GM21526 (cell line): ENCODE measurements around the gene TPRA1.
"Not testable (repeated sequence)": the region's sequence is repeated elsewhere in the genome, so short reads cannot be mapped to it uniquely, and the experiment has no call there.

Source experiments
- ATAC-seq: cut with Tn5 transposase; IDR thresholded peaks from one replicate; pipeline ENCODE4 v1.9.1; 2021; ENCODE audit warnings: moderate library complexity; ENCODE audit not compliant: unreplicated experiment, low FRiP score

The TPRA1 gene

GRCh38 chr3:127541320-127541719 is 49.2 kb downstream of the TPRA1 start:
- ATAC-seq = no peak

- ATAC-seq = no peak
These were observed 51.0 kb downstream of the TPRA1 start for GRCh38 chr3:127539366-127540060.

DNA sequence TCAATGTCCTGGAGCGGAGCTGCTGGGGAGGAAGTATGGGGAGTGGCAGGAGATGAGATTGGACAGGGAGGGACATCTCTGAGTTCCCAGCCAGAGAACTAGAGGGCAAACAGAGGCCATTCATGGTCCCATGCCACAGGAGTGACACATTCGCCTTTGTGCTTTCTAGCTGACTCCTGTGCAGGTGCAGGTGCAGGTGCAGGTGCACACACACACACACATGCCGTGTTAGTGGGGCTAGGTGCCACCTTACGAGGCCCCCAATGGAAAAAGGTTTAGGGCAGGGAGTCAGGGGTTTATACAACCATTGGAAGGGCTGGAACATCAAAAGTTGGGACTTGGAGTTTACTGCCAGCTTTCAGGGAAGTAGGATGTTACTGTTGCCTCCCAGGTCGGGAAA is 52.0 kb downstream of the TPRA1 start:
- ATAC-seq = no peak

- no peak for ATAC-seq
These were observed 53.4 kb downstream of the TPRA1 start for GRCh38 chr3:127536830-127537812.

DNA sequence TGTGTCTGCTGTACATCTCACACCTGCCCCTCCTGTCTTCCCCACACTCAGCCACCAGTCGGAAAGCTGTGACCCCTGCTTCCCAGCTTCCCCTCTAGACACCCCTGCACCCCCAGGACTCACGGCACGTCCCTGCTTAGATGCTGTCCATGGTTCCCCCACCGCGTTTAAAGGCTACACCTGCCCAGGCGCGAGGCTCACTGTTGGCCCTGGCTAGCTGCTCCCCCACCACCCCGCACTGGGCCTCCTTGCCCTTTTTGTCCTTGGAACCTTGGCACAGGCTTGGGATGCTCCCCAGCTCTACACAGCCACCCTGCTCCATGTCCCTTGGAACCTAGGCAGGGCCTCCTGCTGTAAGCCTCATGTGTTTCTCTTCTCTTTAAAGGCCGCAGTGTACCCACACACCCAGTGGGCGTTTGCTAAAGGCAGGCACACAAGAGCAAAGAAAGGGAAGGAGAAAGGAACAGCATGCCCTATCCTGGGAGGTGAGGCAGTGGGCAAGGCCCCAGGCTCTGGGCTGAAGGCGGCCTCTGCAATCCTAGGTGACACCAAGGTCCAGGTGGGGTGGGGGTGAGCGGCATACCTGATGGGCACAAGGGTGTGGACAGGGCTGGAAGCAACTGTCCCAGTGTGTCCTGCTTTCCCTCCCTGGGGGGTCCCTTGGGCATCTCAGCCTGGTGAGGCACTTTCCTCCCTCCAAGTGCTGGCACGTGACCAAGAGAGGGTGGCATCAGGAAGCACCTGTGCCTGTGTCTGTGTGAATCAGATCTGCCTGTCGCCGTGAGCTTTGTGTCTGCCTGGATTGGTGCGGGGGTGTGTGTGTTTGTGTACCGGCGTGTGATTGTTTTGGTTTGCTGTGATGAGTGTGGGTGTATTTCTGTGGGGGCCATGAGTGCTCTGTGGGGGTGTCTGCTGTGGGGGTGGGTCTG is 54.4 kb downstream of the TPRA1 start:
- no peak for ATAC-seq

- no peak for ATAC-seq
These were observed 55.3 kb downstream of the TPRA1 start for GRCh38 chr3:127535106-127535785.

DNA sequence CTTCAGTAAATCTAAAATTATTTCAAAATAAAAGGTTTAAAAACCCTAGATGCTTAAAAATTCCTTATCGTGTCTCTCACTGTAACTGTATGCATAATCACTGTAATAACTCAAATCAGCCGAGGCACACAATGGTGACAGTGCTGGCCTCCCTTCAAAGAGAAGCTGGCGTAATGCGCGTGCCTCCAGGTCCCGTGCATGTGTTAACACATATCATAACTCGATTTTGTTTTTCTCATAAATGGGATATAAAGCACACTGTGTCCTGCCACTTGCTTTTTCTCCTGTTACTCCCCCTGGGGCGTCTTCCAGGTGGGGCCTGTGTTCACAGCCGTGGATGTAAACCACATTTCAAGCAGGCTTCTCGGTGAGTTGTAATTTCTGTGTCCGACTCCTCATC is 56.0 kb downstream of the TPRA1 start:
- no peak for ATAC-seq

- no peak for ATAC-seq
These were observed 56.4 kb downstream of the TPRA1 start for GRCh38 chr3:127534161-127534451.

GRCh38 chr3:127532561-127533203 is 57.9 kb downstream of the TPRA1 start:
- no peak for ATAC-seq

- no peak for ATAC-seq
These were observed 58.7 kb downstream of the TPRA1 start for GRCh38 chr3:127531821-127532220.

- ATAC-seq = not testable (repeated sequence)
These were observed 59.7 kb downstream of the TPRA1 start for GRCh38 chr3:127530863-127531262.

- no peak for ATAC-seq
These were observed 61.0 kb downstream of the TPRA1 start for GRCh38 chr3:127529346-127530188.

DNA sequence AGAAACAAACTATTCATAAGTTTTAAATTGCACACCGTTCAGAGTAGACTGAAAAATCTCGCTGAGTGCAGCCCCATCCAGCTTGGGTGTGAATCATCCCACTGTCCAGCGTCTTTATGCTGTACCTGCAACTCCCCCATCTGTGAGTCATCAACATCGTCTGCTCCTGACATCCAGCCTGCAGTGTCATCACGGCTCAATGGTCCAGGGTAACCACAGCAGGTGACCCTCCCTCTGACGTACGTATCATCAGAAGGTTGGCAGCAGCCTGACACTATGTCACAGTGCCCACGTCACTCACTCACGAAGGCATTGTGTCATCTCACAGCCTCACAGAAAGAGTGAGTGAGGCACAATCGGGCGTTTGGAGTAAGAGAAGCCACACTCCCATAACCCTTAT is 65.2 kb downstream of the TPRA1 start:
- ATAC-seq = no peak

DNA sequence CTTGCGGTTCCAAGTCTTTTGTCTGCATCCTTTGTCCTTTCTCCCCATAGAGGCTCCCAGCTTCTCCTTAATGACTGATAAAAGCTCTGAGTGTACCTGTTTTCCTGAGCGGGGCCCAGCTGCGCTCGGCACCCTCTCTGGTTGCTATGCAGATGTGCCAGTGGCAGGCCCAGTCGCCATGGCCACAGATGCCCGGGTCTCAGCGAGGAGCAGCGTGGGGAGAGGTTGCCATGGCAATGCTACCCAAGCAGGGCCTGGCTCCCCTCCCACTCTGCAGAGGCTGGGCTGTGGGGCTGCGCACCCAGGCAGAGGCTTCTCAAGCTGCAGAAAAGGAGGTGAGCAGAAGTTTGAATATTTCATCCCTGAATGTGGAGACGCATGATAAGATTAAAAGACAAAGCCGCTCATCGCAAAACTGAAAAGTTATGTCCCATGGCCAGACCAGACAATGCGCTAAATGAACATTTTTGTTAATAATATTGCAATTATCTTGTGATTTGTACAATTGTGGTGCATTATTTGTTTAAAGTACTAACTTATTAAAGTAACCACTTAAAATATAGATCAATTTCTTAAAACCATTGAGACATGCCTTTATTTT is 66.1 kb downstream of the TPRA1 start:
- no peak for ATAC-seq
